Neutrophil (primary cell): Measurements from ENCODE around the gene LAS1L.
"Not testable (repeated sequence)": the region's sequence is repeated elsewhere in the genome, so short reads cannot be mapped to it uniquely, and the experiment has no call there.

Experiments
- H3K27ac ChIP-seq: fragments of 200-600 bp; sonication (generic); 2 replicates; pipeline ENCODE4 v1.5.1; 2016; ENCODE audit warnings: mild to moderate bottlenecking, moderate library complexity
- H3K27me3 ChIP-seq: fragments of 200-600 bp; sonication (generic); 2 replicates; pipeline ENCODE4 v1.6.0; 2016; ENCODE audit warnings: mild to moderate bottlenecking
- H3K36me3 ChIP-seq: fragments of 200-600 bp; sonication (generic); 2 replicates; pipeline ENCODE4 v1.5.1; 2017
- H3K4me1 ChIP-seq, 2 experiments: fragments of 200-600 bp in 1 of 2; sonication (generic) in 1 of 2; 1 replicate in 1 of 2; 2 replicates in 1 of 2; pipeline versions ENCODE4 v1.5.1 to v1.6.1; 2013 to 2016; ENCODE audit warnings: low read depth in 1 of 2, low read length in 1 of 2, mild to moderate bottlenecking in 1 of 2, moderate library complexity in 1 of 2; ENCODE audit not compliant: control insufficient read depth in 1 of 2, insufficient read depth in 1 of 2
- H3K4me3 ChIP-seq, 2 experiments: fragments of 200-600 bp in 1 of 2; sonication (generic) in 1 of 2; 1 replicate in 1 of 2; 2 replicates in 1 of 2; pipeline ENCODE4 v1.5.1; 2013 to 2016; ENCODE audit warnings: low read depth in 1 of 2, low read length in 1 of 2, mild to moderate bottlenecking in 1 of 2, moderate library complexity in 1 of 2
- H3K9me3 ChIP-seq: fragments of 200-600 bp; sonication (generic); 2 replicates; pipeline ENCODE4 v1.5.1; 2016
- TF ChIP-seq, protein P1 (sequence below): fragments of 200-600 bp; sonication (generic); IDR thresholded peaks from 2 replicates; pipeline ENCODE4 v1.5.1; 2016; ENCODE audit warnings: antibody characterized with exemption

The LAS1L gene

DNA sequence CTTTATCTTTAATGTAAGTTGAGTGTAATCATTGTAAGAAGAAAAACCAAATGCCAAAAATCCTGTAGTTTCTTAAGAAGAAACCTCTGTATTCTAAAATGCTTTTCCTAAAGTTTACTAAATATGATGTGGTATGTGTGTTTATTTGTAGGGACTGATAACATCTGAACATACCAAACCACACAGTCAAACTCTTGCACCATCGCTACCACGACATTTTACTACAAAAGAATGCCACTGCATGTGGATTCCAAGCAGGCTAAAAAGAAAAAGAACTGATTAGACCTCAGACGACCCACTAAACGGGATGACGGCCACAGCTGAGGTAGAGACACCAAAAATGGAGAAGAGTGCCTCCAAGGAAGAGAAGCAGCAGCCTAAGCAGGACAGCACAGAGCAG, 46.1 kb downstream of the LAS1L start:
- Histone ChIP-seq H3K27ac (no peak overlapping the region), H3K4me1 (no peaks in the 10 kb centered on the region), H3K27me3 (no peaks in the 10 kb centered on the region), H3K4me3 (no peak overlapping the region), H3K36me3 (no peaks in the 10 kb centered on the region), H3K9me3 (no peaks in the 10 kb centered on the region)
- TF ChIP-seq, protein P1, sequence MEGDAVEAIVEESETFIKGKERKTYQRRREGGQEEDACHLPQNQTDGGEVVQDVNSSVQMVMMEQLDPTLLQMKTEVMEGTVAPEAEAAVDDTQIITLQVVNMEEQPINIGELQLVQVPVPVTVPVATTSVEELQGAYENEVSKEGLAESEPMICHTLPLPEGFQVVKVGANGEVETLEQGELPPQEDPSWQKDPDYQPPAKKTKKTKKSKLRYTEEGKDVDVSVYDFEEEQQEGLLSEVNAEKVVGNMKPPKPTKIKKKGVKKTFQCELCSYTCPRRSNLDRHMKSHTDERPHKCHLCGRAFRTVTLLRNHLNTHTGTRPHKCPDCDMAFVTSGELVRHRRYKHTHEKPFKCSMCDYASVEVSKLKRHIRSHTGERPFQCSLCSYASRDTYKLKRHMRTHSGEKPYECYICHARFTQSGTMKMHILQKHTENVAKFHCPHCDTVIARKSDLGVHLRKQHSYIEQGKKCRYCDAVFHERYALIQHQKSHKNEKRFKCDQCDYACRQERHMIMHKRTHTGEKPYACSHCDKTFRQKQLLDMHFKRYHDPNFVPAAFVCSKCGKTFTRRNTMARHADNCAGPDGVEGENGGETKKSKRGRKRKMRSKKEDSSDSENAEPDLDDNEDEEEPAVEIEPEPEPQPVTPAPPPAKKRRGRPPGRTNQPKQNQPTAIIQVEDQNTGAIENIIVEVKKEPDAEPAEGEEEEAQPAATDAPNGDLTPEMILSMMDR, result no peak

DNA sequence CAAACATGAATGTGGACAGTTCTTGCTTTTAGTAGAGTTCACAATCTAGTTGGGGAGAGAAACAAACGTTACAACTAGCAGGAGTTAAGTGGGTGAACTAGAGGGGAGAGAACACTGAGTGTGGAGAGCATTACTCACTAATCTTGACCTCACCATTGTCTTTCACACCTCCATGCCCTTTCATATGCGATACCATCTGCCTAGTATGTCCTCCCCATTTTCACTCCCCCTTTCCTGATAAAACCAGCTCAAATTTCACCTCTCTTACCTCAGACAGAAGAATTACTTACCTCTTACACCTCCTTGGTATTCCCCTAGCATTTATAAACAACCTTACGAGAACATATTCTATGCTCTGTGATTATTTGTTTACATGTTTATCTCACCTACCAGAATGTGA, 53.6 kb downstream of the LAS1L start:
- H3K27me3 ChIP-seq, result no peaks in the 10 kb centered on the region
- no peak overlapping the region for H3K27ac ChIP-seq
- TF ChIP-seq, protein P1, result no peak
- H3K4me3 ChIP-seq, result no peak overlapping the region
- H3K4me1 ChIP-seq, result no peaks in the 10 kb centered on the region
- H3K9me3 ChIP-seq, result no peaks in the 10 kb centered on the region
- H3K36me3 ChIP-seq, result no peaks in the 10 kb centered on the region

DNA sequence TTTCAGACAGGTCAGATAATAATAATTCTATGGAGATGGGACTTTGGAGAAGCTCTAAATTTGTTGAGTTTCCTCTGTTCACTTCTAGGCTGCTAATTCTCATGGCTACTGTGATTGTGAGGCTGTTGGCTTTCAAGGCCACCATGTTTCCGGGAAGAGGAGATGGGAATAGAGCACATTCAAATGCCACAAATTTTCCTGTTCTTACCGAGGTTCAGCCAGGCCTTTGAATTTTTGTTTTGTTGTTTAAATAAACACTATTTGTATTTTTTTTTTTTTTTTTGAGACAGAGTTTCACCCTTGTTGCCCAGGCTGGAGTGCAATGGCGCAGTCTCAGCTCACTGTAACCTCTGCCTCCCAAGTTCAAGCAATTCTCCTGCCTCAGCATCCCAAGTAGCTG, 55.5 kb downstream of the LAS1L start:
- not testable (repeated sequence) for H3K36me3 ChIP-seq, H3K27me3 ChIP-seq, H3K27ac ChIP-seq, H3K4me3 ChIP-seq, H3K4me1 ChIP-seq, H3K9me3 ChIP-seq

DNA sequence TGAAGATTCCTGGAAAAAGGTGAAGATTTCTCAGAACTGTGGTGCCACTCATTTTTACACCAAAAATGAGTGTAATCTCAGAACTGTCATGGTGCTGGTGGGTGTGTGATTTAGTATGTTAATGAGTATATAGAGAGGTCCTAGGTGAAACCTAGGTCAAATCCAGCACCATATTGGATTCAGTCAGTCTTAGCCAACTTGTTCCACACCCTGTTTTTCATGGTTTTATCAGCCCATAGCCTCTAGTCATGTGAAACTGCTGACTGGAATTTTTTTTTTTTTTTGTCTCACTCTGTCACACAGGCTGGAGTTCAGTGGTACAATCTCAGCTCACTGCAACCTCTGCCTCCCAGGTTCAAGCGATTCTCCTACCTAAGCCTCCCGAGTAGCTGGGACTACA, 58.0 kb downstream of the LAS1L start:
- TF ChIP-seq, protein P1, result no peak
- Histone ChIP-seq H3K27me3 (no peaks in the 10 kb centered on the region), H3K4me1 (no peaks in the 10 kb centered on the region), H3K9me3 (no peaks in the 10 kb centered on the region), H3K4me3 (no peak overlapping the region), H3K27ac (no peak overlapping the region), H3K36me3 (no peaks in the 10 kb centered on the region)

DNA sequence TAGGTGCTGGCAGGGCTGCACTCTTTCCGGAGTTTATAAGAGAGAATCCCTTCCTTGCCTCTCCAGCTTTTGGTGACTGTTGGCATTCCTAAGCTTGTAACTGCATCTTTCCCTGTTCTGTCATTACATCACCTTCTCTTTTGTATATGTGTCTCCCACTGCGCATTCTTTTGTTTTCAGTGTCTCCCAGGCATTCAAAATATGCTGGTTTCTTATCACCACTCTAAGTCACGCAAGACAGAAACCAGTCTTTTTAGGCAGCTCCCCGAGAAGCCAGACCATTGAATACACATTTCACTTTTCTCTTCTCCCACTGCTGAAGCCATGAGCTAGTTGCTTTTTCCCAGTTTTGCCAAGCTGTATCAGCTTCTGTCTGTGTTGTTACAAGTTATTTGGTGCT, 71.0 kb downstream of the LAS1L start:
- TF ChIP-seq, protein P1, result no peak
- Histone ChIP-seq H3K4me3 (no peak overlapping the region), H3K9me3 (no peaks in the 10 kb centered on the region)

More for the DNA sequence above, 71.0 kb downstream of the LAS1L start:
- Histone ChIP-seq H3K27ac (no peak overlapping the region), H3K36me3 (no peaks in the 10 kb centered on the region), H3K27me3 (no peaks in the 10 kb centered on the region), H3K4me1 (no peaks in the 10 kb centered on the region)
